GM21360 (cell line): ENCODE data around the gene ANKRD53.
A peak's percentile ranks its signal among the peaks of the same experiment; 100 is the strongest.

Experiments used
- ATAC-seq: cut with Tn5 transposase; IDR thresholded peaks from one replicate; pipeline ENCODE4 v1.9.1; 2021; ENCODE audit warnings: mild to moderate bottlenecking, moderate library complexity; ENCODE audit not compliant: unreplicated experiment

ANKRD53 gene

DNA sequence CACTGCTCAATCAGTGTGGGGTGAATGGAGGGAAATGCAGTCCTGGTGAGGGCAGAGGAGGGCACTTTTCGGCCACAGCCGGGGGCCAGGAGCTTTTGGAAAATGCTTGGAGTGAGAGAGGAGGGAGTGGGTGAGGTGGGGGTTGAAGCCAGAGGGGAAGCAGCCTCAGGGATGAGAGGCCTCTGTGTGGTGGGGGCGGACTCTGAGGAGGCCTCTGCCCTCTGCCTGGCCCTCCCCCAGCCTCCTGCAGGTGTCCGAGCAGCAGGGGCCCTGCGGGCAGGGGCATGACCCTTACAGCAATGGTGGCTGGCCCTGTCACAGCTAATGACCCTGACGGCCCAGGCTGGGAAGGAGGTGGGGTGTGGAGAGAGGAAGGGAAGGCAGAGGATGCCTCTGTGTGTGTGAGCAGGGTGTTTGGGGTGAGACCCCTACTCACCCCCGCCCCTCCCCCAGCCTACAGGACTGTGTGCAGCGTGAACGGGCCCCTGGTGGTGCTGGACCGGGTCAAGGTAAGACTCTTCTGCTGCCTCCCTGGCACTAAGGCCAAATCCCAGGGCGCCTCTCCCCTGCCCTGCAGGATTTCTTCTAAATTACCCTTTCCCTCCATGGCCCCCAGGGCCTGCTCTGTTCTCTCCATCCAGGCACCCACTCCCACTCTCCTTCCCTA, 35.1 kb upstream of the ANKRD53 start:
- no peak for ATAC-seq

DNA sequence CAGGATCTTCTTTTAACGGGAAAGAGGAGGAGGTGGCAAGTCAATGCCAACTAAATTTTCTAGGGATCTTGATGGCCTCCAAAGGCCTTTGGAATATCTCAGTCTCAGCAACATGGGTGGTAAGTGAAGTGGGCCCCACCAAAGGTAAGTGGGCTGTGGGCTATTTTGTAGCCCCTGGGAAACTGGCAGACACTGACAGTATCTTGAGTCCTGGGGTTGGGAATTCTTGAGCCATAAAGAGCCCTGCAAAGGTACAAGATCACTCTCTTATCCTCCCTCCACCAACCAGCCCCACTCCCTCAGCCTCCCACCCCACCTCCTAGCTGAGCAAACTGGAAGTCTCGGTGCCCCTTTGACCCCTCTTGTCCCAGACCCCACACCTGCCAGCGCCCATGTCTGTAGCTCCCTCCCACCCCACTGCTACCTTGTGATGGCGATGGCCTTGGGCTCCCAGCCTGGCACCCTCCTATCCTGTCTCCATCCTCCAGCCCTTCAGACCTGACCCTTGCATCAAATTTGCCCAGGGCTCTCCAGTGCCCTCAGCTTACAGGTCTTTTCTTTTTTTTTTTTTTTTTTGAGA, 34.2 kb upstream of the ANKRD53 start:
- ATAC-seq: no peak

GRCh38 chr2:70946832-70947442, 31.5 kb upstream of the ANKRD53 start:
- no peak for ATAC-seq

- ATAC-seq: no peak
Measured at GRCh38 chr2:70947556-70948184, 30.8 kb upstream of the ANKRD53 start.

GRCh38 chr2:70948337-70949003, 30.0 kb upstream of the ANKRD53 start:
- ATAC-seq: peak; percentile 72

DNA sequence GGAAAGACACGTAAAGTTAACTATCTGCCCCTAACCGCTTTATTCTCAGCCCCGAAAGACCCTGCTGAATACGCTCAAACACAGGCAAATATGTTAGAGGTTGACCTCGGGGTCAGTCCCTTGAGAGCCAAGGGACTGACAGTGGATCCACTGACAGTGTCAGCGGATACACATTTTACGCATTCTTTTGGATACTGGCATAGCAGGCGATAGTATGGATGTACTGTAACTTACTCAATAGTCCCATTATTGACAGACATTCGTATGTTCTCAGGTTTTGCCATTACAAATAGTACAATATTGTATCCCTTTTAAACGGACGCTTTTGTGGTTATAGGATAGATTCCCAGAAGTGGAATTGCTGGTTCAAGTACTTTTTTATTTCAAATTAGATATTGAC, 29.3 kb upstream of the ANKRD53 start:
- ATAC-seq: no peak

- no peak for ATAC-seq
Measured at GRCh38 chr2:70954886-70955285, 23.5 kb upstream of the ANKRD53 start.

DNA sequence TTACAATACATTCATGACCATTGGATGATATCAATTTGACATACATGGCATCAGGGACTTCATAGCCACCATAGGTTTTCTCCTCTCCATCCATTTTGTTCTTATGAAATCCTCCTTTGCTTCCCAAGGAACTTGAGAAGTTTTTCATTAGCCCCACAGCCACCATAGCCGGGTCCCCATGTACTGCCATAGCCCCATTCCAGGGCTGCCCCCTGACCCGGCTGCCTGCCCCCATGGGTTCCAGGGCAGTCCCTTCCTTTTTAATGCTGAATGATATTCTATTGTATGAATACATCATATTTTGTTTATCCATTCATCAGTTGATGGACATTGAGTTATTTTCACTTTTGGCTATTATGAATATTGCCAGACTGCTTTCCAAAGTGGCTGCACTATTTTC, 22.3 kb upstream of the ANKRD53 start:
- no peak for ATAC-seq

- no peak for ATAC-seq
Measured at GRCh38 chr2:70957798-70958197, 20.6 kb upstream of the ANKRD53 start.

- ATAC-seq: no peak
Measured at GRCh38 chr2:70958759-70959158, 19.7 kb upstream of the ANKRD53 start.

DNA sequence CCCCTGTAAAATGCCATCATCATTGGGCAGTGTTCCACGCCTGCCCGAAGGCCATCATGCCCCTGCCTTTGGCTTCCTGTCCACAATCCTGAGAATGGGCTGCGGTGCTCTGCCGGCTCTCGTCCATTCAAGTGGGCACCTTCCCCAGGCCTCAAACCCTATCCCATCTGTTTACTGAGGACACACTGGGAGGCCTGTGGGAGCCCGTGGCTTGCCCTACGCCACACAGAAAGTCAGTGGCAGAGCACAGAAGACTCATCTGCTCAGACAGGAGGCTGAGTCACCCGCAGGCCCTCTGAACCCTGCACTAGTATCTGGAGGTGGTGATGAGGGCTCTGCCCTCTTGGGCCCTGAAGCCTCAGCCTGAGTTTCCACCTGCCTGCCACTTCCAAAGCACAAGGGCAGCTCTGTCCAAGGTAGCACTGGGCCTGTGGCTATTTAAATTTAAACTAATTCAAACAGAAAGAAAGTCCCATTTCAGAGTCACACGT, 19.1 kb upstream of the ANKRD53 start:
- ATAC-seq: no peak

- ATAC-seq: no peak
Measured at GRCh38 chr2:70959851-70960832, 18.3 kb upstream of the ANKRD53 start.

DNA sequence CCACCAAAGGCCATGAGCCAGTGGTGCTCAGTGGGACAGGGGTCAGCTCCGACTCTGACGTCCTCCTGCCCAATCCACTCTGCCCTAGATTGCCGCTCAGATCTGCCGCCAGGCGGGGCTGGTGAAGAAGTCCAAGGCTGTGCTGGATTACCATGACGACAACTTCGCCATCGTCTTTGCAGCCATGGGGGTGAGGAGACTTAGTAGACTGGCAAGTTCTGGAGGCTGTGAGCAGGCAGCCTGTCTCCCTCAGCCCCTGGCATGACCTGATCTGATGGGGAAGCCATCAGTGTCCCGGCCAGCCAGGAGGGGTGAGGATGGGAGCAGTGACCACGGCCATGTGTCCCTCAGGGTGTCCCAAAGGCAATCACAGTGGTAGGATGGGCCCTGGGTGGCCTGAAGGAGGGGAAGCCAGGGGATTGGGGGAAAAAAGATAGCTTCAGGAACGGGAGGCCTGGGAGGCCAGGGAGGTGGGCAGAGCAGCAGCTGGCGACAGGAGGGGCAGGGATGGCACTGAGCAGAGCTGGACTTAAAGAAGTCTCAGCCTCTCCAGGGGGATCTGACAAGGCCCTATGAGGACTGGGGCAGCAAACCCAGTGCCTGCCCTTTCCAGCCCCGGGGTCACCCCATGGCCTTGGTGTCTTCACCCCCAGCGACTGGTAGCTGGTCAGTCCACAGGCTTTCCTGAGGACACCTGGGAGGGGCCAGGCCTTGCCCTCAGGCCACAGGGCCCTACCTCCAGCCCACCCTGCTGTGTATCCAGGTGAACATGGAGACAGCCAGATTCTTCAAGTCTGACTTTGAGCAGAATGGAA, 17.4 kb upstream of the ANKRD53 start:
- ATAC-seq: no peak

- no peak for ATAC-seq
Measured at GRCh38 chr2:70961648-70961994, 16.8 kb upstream of the ANKRD53 start.

DNA sequence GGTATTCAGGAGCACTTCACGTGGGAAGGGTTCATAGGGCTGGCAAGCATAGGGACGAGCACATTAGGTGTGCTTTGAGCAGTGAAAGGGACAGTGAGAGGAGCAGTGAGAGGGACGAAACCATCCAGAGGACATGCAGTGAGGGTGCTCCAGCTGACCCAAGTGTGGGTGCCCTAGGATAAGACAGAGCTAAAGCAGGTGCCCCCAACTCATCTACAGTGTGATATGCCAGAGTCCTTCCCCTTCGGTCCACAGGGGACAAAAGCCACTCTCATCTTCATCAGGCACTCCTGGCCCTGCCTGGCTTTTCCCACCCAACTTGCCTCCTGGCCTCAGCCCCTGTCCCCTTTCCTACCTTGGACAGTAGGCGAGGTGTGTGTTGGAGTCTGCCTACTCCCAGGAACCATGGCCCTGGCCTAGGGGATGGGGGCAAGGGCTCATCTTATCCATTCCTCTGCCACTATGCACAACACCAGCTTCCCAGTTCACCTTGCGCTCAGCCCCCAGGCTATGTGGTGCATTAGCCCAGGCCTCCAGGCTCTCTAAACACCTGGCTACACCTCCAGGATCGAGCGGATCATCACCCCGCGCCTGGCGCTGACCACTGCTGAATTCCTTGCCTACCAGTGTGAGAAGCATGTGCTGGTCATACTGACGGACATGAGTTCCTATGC, 16.1 kb upstream of the ANKRD53 start:
- ATAC-seq: no peak

- no peak for ATAC-seq
Measured at GRCh38 chr2:70962885-70963878, 15.2 kb upstream of the ANKRD53 start.

GRCh38 chr2:70964133-70964532, 14.3 kb upstream of the ANKRD53 start:
- no peak for ATAC-seq
